ENCODE measurements around the gene PHRF1. TPM values are rescaled to one million over a fixed set of nuclear protein-coding genes. Genes with fewer than 3 reads are reported as not detected.
A peak's percentile ranks its signal among the peaks of the same experiment; 100 is the strongest.

The PHRF1 gene
- total and polyA plus RNA-seq, 2 of the 4 experiments (the other 2 are of a cell fraction) = 10.9 to 17.5 TPM

DNA sequence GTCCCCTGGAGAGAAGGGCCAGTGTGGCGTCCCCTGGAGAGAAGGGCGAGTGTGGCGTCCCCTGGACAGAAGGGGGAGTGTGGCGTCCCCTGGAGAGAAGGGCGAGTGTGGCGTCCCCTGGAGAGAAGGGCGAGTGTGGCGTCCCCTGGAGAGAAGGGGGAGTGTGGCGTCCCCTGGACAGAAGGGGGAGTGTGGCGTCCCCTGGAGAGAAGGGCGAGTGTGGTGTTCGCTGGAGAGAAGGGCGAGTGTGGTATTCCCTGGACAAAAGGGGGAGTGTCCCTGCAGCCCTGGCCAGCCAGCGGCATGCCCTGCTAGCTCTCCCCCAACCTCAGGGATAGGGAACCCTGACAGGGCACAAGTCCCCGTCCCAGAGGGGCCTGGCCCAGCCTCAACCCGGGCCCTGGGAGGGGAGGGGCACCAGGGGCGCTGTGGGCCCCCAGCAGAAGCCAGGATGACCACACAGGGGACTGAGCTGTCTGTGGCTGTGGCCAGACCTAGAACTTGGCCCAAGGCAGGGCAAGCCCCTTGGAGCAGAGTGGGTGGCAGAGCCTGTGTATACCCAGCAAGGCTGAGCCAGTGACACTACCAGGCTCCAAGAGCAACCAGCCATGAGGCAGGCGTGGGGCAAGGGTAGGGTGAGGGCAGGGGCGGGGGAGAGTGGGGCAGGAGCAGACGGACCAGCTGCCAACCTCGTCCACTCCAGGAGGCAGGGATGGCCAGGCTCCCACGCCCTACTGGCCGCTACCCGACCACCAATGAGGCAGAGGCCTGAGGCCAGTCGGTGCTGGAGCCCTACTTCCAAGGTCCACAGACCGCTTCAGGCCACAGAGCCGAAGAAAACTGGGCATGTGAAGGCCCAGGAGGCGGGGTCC lies 45.1 kb upstream of the PHRF1 start (continued):
- TF ChIP-seq MXI1 (IDR thresholded peaks at IDR 0.05; ENCODE audit: borderline replicate concordance, low read depth, low read length) = no peak

DNA sequence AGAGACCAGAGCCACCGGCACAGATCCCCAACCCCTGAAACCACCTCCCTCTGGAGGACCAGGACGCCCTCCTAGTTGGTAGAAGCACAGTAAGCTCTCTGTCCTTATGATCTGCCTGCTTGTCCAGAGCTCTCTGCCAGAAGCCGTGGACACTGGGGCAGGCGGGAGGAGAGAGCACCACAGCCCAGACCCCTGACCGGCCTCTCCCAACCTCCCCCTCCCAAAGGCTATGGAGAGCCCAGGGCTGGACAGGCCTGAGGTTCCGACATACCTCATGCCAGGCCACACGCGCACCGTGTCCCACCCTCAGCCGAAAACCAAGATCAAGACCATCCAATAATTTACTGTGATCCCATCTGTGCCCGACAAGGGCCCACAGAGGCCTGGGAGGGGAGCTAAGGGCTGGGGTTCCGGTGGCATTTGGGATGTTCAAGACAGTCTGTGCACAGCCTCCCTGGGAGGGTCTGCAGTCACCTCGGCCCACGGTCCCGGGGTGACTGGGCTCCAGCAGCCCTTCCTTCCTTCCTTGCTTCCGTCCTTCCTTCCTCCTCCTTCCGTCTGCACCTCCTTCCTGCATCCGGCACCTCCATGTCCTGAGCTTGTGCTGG lies 44.2 kb upstream of the PHRF1 start:
- Histone ChIP-seq H3K9me1 (ENCODE audit: insufficient read depth, low read length) (peaks cover 2% of the 10 kb centered on the region; the same call in 1 of the 2 replicates), H3K4me3 (ENCODE audit: insufficient read depth, low read depth, low read length) (no peak overlapping the region), H3K4me1 (ENCODE audit: control insufficient read depth, insufficient read depth, low read length) (peaks cover 8% of the 10 kb centered on the region), H2BK15ac (ENCODE audit: low read depth, low read length) (no peak overlapping the region), H3K27ac (ENCODE audit: insufficient read depth, low read length) (no peak overlapping the region), H4K20me1 (ENCODE audit: insufficient read depth, low read length) (peaks cover 24% of the 10 kb centered on the region), H2AK9ac (replicated peaks; ENCODE audit: low read depth, low read length, poor library complexity) (peak overlapping the region; percentile 57), H2AFZ (replicated peaks; ENCODE audit: low read length, poor library complexity) (no peak overlapping the region), H3K9me3 (ENCODE audit: control insufficient read depth, insufficient read depth, low read length) (no peaks in the 10 kb centered on the region), H4K8ac (ENCODE audit: low read depth in 2 of 2, low read length in 2 of 2) (no peak overlapping the region), H2AK5ac (ENCODE audit: low read depth, low read length) (no peak overlapping the region), H3K79me1 (ENCODE audit: low read depth in 1 of 2, low read length in 2 of 2) (peaks cover 3 to 23% of the 10 kb centered on the region in 2 experiments; a peak in 3 of 4 replicates), H3K18ac (ENCODE audit: low read depth, low read length) (no peak overlapping the region), H3K23ac (ENCODE audit: low read depth, low read length) (no peak overlapping the region), H3K56ac (ENCODE audit: extremely low read depth, insufficient read depth, low read length) (no peak overlapping the region), H4K91ac (ENCODE audit: insufficient read depth, low read depth, low read length) (no peak overlapping the region), H3K27me3 (ENCODE audit: control insufficient read depth, insufficient read depth, low read length) (no peaks in the 10 kb centered on the region), H2BK5ac (ENCODE audit: low read depth, low read length, poor library complexity, severe bottlenecking) (no peak overlapping the region), H2BK120ac (ENCODE audit: low read depth, low read length) (no peak overlapping the region), H2BK20ac (ENCODE audit: low read depth, low read length) (no peak overlapping the region), H3K14ac (replicated peaks; ENCODE audit: low read depth, low read length) (no peak overlapping the region), H3K4me2 (ENCODE audit: low read depth, low read length) (no peak overlapping the region), H3K4ac (ENCODE audit: low read depth, low read length) (no peak overlapping the region), H3K9ac (ENCODE audit: low read depth, low read length) (no peak overlapping the region), H4K5ac (ENCODE audit: low read depth, low read length) (no peak overlapping the region), H3K36me3 (ENCODE audit: control insufficient read depth, insufficient read depth, low read length) (peaks cover 24% of the 10 kb centered on the region; the same call in 1 of the 2 replicates)
- ChIA-PET POLR2A (ENCODE audit: unreplicated experiment) (no interaction called here), CTCF (no interaction called here)
- dilution Hi-C loops (cut with HindIII; ENCODE audit: low sequenced_read_pairs, unreplicated experiment) = no loop called here
- ATAC-seq (ENCODE audit: low read depth) = no peak
- WGBS, 2 experiments (ENCODE audit: extremely low coverage in 2 of 2, insufficient read length in 1 of 2) = 93% methylated on average over 3 of the region's 18 CpGs; no CpG with 5 or more reads in 1 of the 2 experiments
- intact Hi-C loops (cut with micrococcal nuclease) = no loop called here
- no TSS peak for BruUV-seq (replicated peaks)
- no peak for DNase-seq
- in situ Hi-C loops (cut with MboI; ENCODE audit: low sequenced_read_pairs) = no loop called here
- TF ChIP-seq CEBPB (IDR thresholded peaks at IDR 0.05; ENCODE audit: low read depth, low read length) (no peak), RCOR1 (IDR thresholded peaks at IDR 0.05; ENCODE audit: insufficient replicate concordance, low read length) (no peak), USF2 (IDR thresholded peaks at IDR 0.05; ENCODE audit: low read depth, low read length) (no peak), NFE2L2 (IDR thresholded peaks at IDR 0.05; ENCODE audit: low read depth, low read length) (no peak), MAFK (IDR thresholded peaks at IDR 0.05; ENCODE audit: low read depth, low read length) (no peak), POLR2A (IDR thresholded peaks at IDR 0.05; ENCODE audit: low read depth, low read length) (no peak), CTCF (conservative IDR thresholded peaks at IDR 0.05; ENCODE audit: low read depth, low read length) (no peak), FOS (IDR thresholded peaks at IDR 0.05; ENCODE audit: low read depth, low read length) (no peak), MAZ (IDR thresholded peaks at IDR 0.05; ENCODE audit: borderline replicate concordance, low read depth, low read length) (no peak)
- TF ChIP-seq, protein P1, sequence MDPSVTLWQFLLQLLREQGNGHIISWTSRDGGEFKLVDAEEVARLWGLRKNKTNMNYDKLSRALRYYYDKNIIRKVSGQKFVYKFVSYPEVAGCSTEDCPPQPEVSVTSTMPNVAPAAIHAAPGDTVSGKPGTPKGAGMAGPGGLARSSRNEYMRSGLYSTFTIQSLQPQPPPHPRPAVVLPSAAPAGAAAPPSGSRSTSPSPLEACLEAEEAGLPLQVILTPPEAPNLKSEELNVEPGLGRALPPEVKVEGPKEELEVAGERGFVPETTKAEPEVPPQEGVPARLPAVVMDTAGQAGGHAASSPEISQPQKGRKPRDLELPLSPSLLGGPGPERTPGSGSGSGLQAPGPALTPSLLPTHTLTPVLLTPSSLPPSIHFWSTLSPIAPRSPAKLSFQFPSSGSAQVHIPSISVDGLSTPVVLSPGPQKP (IDR thresholded peaks at IDR 0.05; ENCODE audit: borderline replicate concordance, low read depth, low read length) = no peak

All from IMR-90 (cell line).